ENCODE results near the gene TRIM66.

The TRIM66 gene

GRCh38 chr11:8693010-8693551 is 10.6 kb upstream of the TRIM66 start:
- DNase-seq: no peak
- Mint-ChIP-seq H3K36me3 (ENCODE audit: insufficient read depth) (peaks cover 20% of the 10 kb centered on the region), H3K9me3 (no peaks in the 10 kb centered on the region), H3K27ac (peak overlapping the region in 1 of 2 donors; percentile 32), H3K4me3 (no peak overlapping the region), H3K27me3 (no peaks in the 10 kb centered on the region), H3K4me1 (ENCODE audit: low read depth in 2 of 2) (peaks cover 16 to 20% of the 10 kb centered on the region in 2 donors)
- no peak for ATAC-seq (replicated peaks)

GRCh38 chr11:8692417-8692816 is 10.0 kb upstream of the TRIM66 start:
- ATAC-seq (replicated peaks): no peak
- H3K36me3 Mint-ChIP-seq (ENCODE audit: insufficient read depth): peaks cover 24% of the 10 kb centered on the region

GRCh38 chr11:8691601-8692000 is 9.1 kb upstream of the TRIM66 start:
- Mint-ChIP-seq H3K27ac (no peak overlapping the region), H3K27me3 (no peaks in the 10 kb centered on the region), H3K9me3 (no peaks in the 10 kb centered on the region), H3K4me1 (ENCODE audit: low read depth in 2 of 2) (peaks cover 20 to 25% of the 10 kb centered on the region in 2 donors), H3K4me3 (no peak overlapping the region), H3K36me3 (ENCODE audit: insufficient read depth) (peaks cover 26% of the 10 kb centered on the region)
- DNase-seq (no peak), ATAC-seq (replicated peaks) (no peak)

More at GRCh38 chr11:8692417-8692816, 10.0 kb upstream of the TRIM66 start:
- Mint-ChIP-seq H3K4me3 (no peak overlapping the region), H3K27me3 (no peaks in the 10 kb centered on the region), H3K9me3 (no peaks in the 10 kb centered on the region), H3K4me1 (ENCODE audit: low read depth in 2 of 2) (peaks cover 20 to 25% of the 10 kb centered on the region in 2 donors), H3K27ac (no peak overlapping the region)
- DNase-seq: no peak

GRCh38 chr11:8690374-8691342 is 8.2 kb upstream of the TRIM66 start:
- peaks cover 35% of the 10 kb centered on the region for H3K36me3 Mint-ChIP-seq (ENCODE audit: insufficient read depth)
- no peaks in the 10 kb centered on the region for H3K9me3 Mint-ChIP-seq
- H3K27ac Mint-ChIP-seq: no peak overlapping the region
- peak overlapping the region; percentile 93 to 94 for H3K4me3 Mint-ChIP-seq
- DNase-seq (no peak), ATAC-seq (replicated peaks) (no peak)
- H3K27me3 Mint-ChIP-seq: no peaks in the 10 kb centered on the region
- H3K4me1 Mint-ChIP-seq (ENCODE audit: low read depth in 2 of 2): peaks cover 20 to 26% of the 10 kb centered on the region in 2 donors

- peak overlapping the region; percentile 93 to 94 for H3K4me3 Mint-ChIP-seq
- H3K9me3 Mint-ChIP-seq: no peaks in the 10 kb centered on the region
- H3K4me1 Mint-ChIP-seq (ENCODE audit: low read depth in 2 of 2): peaks cover 25 to 35% of the 10 kb centered on the region in 2 donors
Observed at GRCh38 chr11:8689726-8690255, 7.3 kb upstream of the TRIM66 start.

GRCh38 chr11:8688414-8689362 is 6.2 kb upstream of the TRIM66 start:
- Mint-ChIP-seq H3K27ac (peak overlapping the region; percentile 93 to 94), H3K4me3 (peak overlapping the region; percentile 93 to 94), H3K9me3 (no peaks in the 10 kb centered on the region), H3K4me1 (ENCODE audit: low read depth in 2 of 2) (peaks cover 34 to 46% of the 10 kb centered on the region in 2 donors), H3K27me3 (no peaks in the 10 kb centered on the region), H3K36me3 (ENCODE audit: insufficient read depth) (peaks cover 55% of the 10 kb centered on the region)
- DNase-seq (peak; percentile 63 to 65 (median 64)), ATAC-seq (replicated peaks) (peak; percentile 85)

More at GRCh38 chr11:8689726-8690255, 7.3 kb upstream of the TRIM66 start:
- no peaks in the 10 kb centered on the region for H3K27me3 Mint-ChIP-seq
- ATAC-seq (replicated peaks): no peak
- no peak for DNase-seq
- peak overlapping the region; percentile 93 to 94 for H3K27ac Mint-ChIP-seq
- peaks cover 44% of the 10 kb centered on the region for H3K36me3 Mint-ChIP-seq (ENCODE audit: insufficient read depth)

- H3K27me3 Mint-ChIP-seq: no peaks in the 10 kb centered on the region
- no peak overlapping the region for H3K4me3 Mint-ChIP-seq
- H3K27ac Mint-ChIP-seq: peak overlapping the region in 1 of 2 donors; percentile 58
- ATAC-seq (replicated peaks): no peak
- DNase-seq: no peak
- peaks cover 70% of the 10 kb centered on the region for H3K36me3 Mint-ChIP-seq (ENCODE audit: insufficient read depth)
- H3K4me1 Mint-ChIP-seq (ENCODE audit: low read depth in 2 of 2): peaks cover 45 to 60% of the 10 kb centered on the region in 2 donors
- no peaks in the 10 kb centered on the region for H3K9me3 Mint-ChIP-seq
Observed at GRCh38 chr11:8686325-8686724, 3.9 kb upstream of the TRIM66 start.

GRCh38 chr11:8685820-8686219 is 3.4 kb upstream of the TRIM66 start:
- Mint-ChIP-seq H3K36me3 (ENCODE audit: insufficient read depth) (peaks cover 70% of the 10 kb centered on the region), H3K4me1 (ENCODE audit: low read depth in 2 of 2) (peaks cover 46 to 63% of the 10 kb centered on the region in 2 donors), H3K27me3 (no peaks in the 10 kb centered on the region), H3K4me3 (no peak overlapping the region), H3K9me3 (peaks cover 0 to 1% of the 10 kb centered on the region in 2 donors), H3K27ac (peak overlapping the region in 1 of 2 donors; percentile 58)
- DNase-seq (no peak), ATAC-seq (replicated peaks) (no peak)

GRCh38 chr11:8685306-8685705 is 2.8 kb upstream of the TRIM66 start:
- Mint-ChIP-seq H3K27ac (peak overlapping the region; percentile 58 to 75), H3K27me3 (no peaks in the 10 kb centered on the region), H3K36me3 (ENCODE audit: insufficient read depth) (peaks cover 70% of the 10 kb centered on the region), H3K4me3 (peak overlapping the region; percentile 5 to 91), H3K4me1 (ENCODE audit: low read depth in 2 of 2) (peaks cover 45 to 68% of the 10 kb centered on the region in 2 donors), H3K9me3 (peaks cover 0 to 4% of the 10 kb centered on the region in 2 donors)
- ATAC-seq (replicated peaks) (no peak), DNase-seq (no peak)

- Mint-ChIP-seq H3K36me3 (ENCODE audit: insufficient read depth) (peaks cover 66% of the 10 kb centered on the region), H3K27me3 (no peaks in the 10 kb centered on the region), H3K4me3 (peak overlapping the region; percentile 5 to 91), H3K9me3 (peaks cover 0 to 4% of the 10 kb centered on the region in 2 donors), H3K27ac (peak overlapping the region; percentile 96 to 98), H3K4me1 (ENCODE audit: low read depth in 2 of 2) (peaks cover 40 to 69% of the 10 kb centered on the region in 2 donors)
- no peak for ATAC-seq (replicated peaks)
- DNase-seq: no peak
Observed at GRCh38 chr11:8684600-8685290, 2.3 kb upstream of the TRIM66 start.

GRCh38 chr11:8683115-8683807 is 796 bp upstream of the TRIM66 start:
- ATAC-seq (replicated peaks) (peak; percentile 3), DNase-seq (peak in 1 of 3 experiments; percentile 9)
- Mint-ChIP-seq H3K4me1 (ENCODE audit: low read depth in 2 of 2) (peaks cover 32 to 59% of the 10 kb centered on the region in 2 donors), H3K27ac (peak overlapping the region; percentile 96 to 98), H3K36me3 (ENCODE audit: insufficient read depth) (peaks cover 54% of the 10 kb centered on the region), H3K27me3 (no peaks in the 10 kb centered on the region), H3K4me3 (peak overlapping the region; percentile 91), H3K9me3 (peaks cover 0 to 4% of the 10 kb centered on the region in 2 donors)
